Measurements from ENCODE around the gene RYR1.
A peak's percentile ranks its signal among the peaks of the same experiment; 100 is the strongest.

RYR1 gene

GRCh38 chr19:38519168-38519567 lies 85.7 kb downstream of the RYR1 start:
- DNase-seq = no peak

GRCh38 chr19:38519988-38520387 lies 86.5 kb downstream of the RYR1 start:
- DNase-seq = no peak

GRCh38 chr19:38522915-38523314 lies 89.4 kb downstream of the RYR1 start:
- no peak for DNase-seq

GRCh38 chr19:38523319-38523718 lies 89.8 kb downstream of the RYR1 start:
- DNase-seq = no peak

DNA sequence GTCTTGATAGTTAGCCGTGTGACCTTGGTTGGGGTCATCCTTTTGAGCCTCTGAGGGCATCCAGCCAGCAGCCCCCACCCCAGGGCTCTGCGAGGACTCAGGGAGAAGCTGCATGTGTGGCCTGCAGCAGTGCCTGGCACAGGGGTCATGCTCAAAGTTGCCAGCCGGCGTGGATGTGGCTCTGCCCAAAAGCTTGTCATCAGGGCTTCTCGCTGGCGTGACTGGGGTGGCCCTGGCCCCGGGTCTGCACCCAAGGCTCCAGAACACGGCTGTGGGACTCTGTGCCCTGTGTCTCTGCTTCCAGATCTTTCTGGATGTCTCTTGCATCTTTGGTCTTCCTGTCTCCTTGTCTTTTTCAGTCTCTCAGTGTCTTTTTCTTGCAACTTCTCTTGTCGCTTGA lies 90.9 kb downstream of the RYR1 start:
- DNase-seq = no peak

- DNase-seq = no peak
Observed at GRCh38 chr19:38524994-38525634, 91.6 kb downstream of the RYR1 start.

DNA sequence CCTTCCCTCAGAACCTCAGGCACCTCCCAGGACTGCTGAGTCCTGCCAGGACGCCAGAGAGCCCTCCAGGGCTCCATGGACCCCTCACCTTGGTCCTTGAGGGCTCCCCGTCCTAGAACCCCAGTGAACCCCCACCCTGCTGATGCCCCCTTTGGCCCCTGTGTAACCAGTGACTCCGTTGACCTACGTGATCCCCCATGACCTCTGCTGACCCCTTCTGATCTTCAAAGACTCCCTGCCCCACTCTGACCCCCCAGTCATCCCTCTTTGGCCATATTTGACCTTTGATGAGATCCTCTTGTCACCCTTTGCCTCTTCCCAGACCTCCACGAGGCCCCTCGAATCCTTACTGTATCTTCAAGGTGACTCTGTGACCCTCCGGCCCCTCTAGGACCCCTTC lies 92.9 kb downstream of the RYR1 start:
- no peak for DNase-seq

DNA sequence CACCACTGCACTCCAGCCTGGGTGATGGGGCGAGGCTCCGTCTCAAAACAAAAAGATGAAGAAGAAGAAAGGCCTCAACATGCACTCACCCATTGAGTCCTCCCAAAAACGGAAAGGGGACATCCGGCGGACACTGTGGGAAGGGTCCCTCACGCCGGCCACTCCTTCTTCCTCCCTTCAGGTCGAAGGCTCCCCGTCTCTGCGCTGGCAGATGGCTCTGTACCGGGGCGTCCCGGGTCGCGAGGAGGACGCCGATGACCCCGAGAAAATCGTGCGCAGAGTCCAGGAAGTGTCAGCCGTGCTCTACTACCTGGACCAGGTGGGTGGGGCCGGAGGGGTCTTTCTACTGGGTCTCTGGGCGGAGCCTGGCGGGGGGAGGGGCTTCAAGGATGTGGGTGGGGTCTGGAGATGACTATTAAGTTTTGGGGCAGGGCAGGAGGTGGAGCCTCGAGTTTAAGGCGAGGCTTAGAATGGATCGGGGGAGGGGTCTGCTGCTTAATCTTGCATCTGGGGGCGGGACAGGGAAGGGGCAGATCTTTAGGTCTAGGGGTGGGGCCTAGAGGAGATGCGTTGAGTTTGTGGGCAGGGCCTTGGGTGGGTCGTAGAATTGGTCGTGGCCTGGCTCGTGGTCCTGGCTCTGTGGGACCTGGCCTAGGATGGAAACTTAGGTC lies 94.1 kb downstream of the RYR1 start:
- DNase-seq = no peak

GRCh38 chr19:38528213-38528755 lies 94.8 kb downstream of the RYR1 start:
- DNase-seq = no peak

GRCh38 chr19:38528931-38529330 lies 95.4 kb downstream of the RYR1 start:
- no peak for DNase-seq

- DNase-seq = no peak
Observed at GRCh38 chr19:38531515-38531914, 98.0 kb downstream of the RYR1 start.

DNA sequence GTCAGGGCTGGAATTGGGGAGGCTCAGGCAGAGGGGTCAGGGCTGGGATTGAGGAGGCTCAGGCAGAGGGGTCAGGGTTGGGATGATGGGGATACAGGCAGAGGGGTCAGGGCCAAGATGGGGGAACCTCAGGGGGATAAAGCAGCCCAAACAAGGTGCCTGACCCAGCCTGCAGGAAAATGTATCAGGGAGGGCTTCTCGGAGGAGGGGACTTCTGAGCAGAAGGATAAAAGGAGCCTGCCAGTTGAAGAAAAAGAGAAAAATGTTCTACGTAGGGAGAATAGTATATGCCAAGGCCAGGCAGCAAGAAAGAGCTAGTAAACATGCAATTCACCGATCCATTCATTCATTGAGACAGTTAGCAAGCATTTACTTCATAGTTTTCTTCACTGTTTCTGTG lies 99.4 kb downstream of the RYR1 start:
- DNase-seq = no peak

- no peak for DNase-seq
Observed at GRCh38 chr19:38534574-38534973, 101.1 kb downstream of the RYR1 start.

DNA sequence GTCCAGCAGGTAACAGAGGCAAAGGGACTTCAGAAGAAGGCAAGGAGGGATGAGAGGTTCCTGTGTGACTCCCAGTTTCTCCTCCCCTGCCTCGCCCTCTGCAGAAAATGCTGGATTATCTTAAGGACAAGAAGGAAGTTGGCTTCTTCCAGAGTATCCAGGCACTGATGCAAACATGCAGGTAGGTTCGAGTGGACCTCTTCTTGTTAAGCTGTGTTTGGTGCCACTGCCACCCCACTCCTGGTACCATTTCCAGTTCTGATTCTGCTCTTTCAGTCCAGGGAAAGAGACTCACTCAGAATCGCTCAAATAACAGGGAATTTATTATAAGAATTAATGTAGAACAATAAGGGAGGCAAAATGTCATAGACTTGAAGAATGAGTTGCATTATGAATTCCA lies 101.7 kb downstream of the RYR1 start:
- DNase-seq = no peak

DNA sequence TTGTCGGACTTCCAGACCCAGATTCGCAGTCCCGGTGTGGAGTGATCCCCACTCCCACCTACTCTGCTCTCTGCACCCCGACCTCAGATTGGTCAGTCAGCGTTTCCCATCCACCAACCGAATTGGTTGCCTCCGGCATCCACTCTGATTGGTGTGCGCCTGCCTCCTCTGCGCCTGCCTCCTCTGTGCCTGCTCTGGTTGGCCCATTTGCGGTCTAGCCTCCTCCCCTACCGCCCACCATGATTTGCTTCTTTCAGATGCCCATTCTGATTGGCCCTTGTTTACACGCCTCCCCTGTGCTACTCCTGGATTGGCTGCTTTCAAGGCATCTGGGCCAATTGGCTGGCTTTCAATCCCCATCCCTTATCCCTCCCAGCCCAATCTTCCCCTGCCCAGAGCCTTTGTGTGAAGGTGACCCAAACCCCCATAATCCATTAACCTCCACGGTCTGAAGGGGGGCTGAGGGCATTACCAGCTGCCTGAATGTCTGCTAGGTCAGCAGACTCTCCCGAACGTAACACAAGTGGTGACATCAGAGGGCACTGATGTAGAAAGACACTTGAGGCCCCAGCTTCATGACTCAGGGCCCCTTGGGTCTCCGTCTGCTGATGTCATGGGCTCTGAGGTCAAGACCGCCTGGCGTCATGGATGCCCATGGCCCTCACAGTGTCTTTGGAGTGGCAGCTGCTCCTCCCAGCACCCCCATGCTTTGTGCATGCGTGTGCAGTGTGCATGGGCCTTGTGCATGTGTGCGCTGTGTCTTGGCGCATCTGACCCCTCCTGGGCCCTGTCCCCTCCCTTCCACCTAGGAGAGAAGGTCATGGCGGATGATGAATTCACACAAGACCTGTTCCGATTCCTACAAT lies 103.8 kb downstream of the RYR1 start:
- no peak for DNase-seq

- DNase-seq = no peak
Observed at GRCh38 chr19:38538386-38538785, 104.9 kb downstream of the RYR1 start.

- DNase-seq = no peak
Observed at GRCh38 chr19:38538793-38539528, 105.5 kb downstream of the RYR1 start.

DNA sequence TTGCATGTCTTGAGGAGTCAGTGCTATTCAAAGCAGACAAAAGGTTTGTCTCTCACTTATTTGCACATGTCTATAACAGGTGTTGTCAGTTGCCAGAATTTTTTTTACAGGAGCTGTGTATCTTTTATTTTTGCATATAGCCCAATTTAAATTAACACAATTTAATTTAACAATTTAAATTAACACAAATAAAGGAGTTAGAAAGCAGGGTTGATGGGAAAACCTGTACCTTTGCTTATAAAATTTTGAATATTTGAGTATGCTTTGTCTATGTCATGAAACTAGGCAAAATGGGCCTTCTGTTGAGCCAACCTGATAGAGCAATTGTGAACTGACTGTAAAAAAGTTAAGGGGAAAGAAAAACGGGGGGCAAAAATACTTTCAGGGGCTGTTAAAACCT lies 106.3 kb downstream of the RYR1 start:
- DNase-seq = no peak

DNA sequence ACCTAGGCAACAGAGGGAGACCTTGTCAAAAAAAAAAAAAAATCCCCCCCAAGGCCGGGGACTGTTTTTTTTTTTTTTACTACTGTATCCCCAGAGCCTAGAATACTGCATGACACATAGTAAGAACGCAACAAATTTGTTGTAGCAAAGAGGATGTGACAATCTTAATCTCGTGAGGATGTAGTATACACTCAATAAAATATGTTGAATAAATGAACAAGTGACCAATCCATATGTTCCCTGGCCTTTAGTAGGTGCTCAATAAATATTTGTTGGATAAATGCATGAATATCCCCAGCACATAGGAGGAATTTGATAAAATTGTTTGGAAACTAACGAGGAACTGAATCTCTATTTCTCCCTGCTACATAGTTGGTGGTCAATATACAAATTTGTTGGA lies 108.5 kb downstream of the RYR1 start:
- DNase-seq = no peak

DNA sequence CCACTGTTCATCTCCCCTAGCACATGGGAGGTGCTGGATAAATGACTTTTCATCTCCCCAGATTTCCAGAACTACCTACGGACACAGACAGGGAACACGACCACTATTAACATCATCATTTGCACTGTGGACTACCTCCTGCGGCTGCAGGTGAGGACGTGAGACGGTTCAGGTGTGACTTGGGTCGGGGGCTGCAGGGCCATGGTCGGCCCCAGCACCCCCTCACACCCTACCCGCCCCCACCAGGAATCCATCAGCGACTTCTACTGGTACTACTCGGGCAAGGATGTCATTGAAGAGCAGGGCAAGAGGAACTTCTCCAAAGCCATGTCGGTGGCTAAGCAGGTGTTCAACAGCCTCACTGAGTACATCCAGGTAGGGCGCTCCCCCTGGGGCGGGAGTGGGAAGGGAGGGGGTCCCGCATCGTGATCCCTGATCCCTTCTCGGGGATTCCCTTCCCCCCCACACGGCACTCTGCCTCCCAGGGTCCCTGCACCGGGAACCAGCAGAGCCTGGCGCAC lies 109.9 kb downstream of the RYR1 start:
- no peak for DNase-seq

GRCh38 chr19:38543807-38544568 lies 110.5 kb downstream of the RYR1 start:
- peak; percentile 75 for DNase-seq
